ENCODE data around the gene UBASH3B. TPM values are rescaled to one million over a fixed set of nuclear protein-coding genes. Genes with fewer than 3 reads are reported as not detected.

Gene UBASH3B
- total RNA-seq, 4 donors from 2014 or later: 2.7 to 16.4 (median 9.7) TPM

GRCh38 chr11:122723576-122723975 lies 68.1 kb downstream of the UBASH3B start:
- Histone ChIP-seq H3K36me3 (no peaks in the 10 kb centered on the region), H3K4me3 (no peak overlapping the region), H3K4me1 (peaks cover 0 to 32% (median 17%) of the 10 kb centered on the region in 3 donors), H3K9me3 (no peaks in the 10 kb centered on the region), H3K27ac (no peak overlapping the region), H3K27me3 (no peaks in the 10 kb centered on the region)
- intact Hi-C loops (cut with DNase I): no loop called here
- 79 to 81% methylated on average over 3 of the region's 3 CpGs for WGBS, 2 donors
- TF ChIP-seq POLR2A (IDR thresholded peaks at IDR 0.05): no peak
- TF ChIP-seq CTCF (IDR thresholded peaks at IDR 0.05): no peak
- no peak for DNase-seq

- no peak overlapping the region for H3K27ac ChIP-seq
- no peak for DNase-seq
- H3K9me3 ChIP-seq: no peaks in the 10 kb centered on the region
- intact Hi-C loops (cut with DNase I): no loop called here
- H3K4me3 ChIP-seq: no peak overlapping the region
- WGBS, 2 donors: 75 to 79% methylated on average over 6 of the region's 6 CpGs
- H3K4me1 ChIP-seq: peaks cover 0 to 32% (median 17%) of the 10 kb centered on the region in 3 donors
- TF ChIP-seq CTCF (IDR thresholded peaks at IDR 0.05): no peak
- no peak for TF ChIP-seq POLR2A (IDR thresholded peaks at IDR 0.05)
- H3K36me3 ChIP-seq: no peaks in the 10 kb centered on the region
- no peaks in the 10 kb centered on the region for H3K27me3 ChIP-seq
Measured at GRCh38 chr11:122724520-122724919, 69.0 kb downstream of the UBASH3B start.

- WGBS, 2 donors: 96 to 97% methylated on average over 9 of the region's 9 CpGs
- Histone ChIP-seq H3K36me3 (no peaks in the 10 kb centered on the region), H3K27me3 (no peaks in the 10 kb centered on the region), H3K27ac (no peak overlapping the region), H3K4me1 (peaks cover 0 to 23% (median 13%) of the 10 kb centered on the region in 3 donors), H3K4me3 (no peak overlapping the region), H3K9me3 (no peaks in the 10 kb centered on the region)
- intact Hi-C loops (cut with DNase I): no loop called here
- no peak for DNase-seq
- no peak for TF ChIP-seq POLR2A (IDR thresholded peaks at IDR 0.05)
- TF ChIP-seq CTCF (IDR thresholded peaks at IDR 0.05): no peak
Measured at GRCh38 chr11:122726028-122726427, 70.5 kb downstream of the UBASH3B start.

GRCh38 chr11:122727101-122727929 lies 71.8 kb downstream of the UBASH3B start:
- H3K9me3 ChIP-seq: no peaks in the 10 kb centered on the region
- WGBS, 2 donors: 57 to 66% methylated on average over 14 to 20 of the region's 21 CpGs
- intact Hi-C loops (cut with DNase I): no loop called here
- peak overlapping the region in 2 of 4 donors; percentile 4 to 8 for H3K4me3 ChIP-seq
- DNase-seq: no peak
- TF ChIP-seq CTCF (IDR thresholded peaks at IDR 0.05): no peak
- no peak for TF ChIP-seq POLR2A (IDR thresholded peaks at IDR 0.05)
- peak overlapping the region in 2 of 4 donors; percentile 17 to 74 for H3K27ac ChIP-seq
- no peaks in the 10 kb centered on the region for H3K36me3 ChIP-seq
- peaks cover 0 to 11% (median 5%) of the 10 kb centered on the region in 3 donors for H3K4me1 ChIP-seq
- H3K27me3 ChIP-seq: no peaks in the 10 kb centered on the region

- intact Hi-C loops (cut with DNase I): no loop called here
- 71 to 100% methylated on average over 1 to 2 of the region's 2 CpGs for WGBS, 2 donors
- no peaks in the 10 kb centered on the region for H3K27me3 ChIP-seq
- no peak for DNase-seq
- peaks cover 0 to 10% (median 6%) of the 10 kb centered on the region in 3 donors for H3K4me1 ChIP-seq
- no peaks in the 10 kb centered on the region for H3K36me3 ChIP-seq
- no peak overlapping the region for H3K4me3 ChIP-seq
- no peak overlapping the region for H3K27ac ChIP-seq
- TF ChIP-seq CTCF (IDR thresholded peaks at IDR 0.05): no peak
- TF ChIP-seq POLR2A (IDR thresholded peaks at IDR 0.05): no peak
- no peaks in the 10 kb centered on the region for H3K9me3 ChIP-seq
Measured at GRCh38 chr11:122728561-122728960, 73.0 kb downstream of the UBASH3B start.
